Measurements from ENCODE around the gene ACTG1. TPM values are rescaled to one million over a fixed set of nuclear protein-coding genes. Genes with fewer than 3 reads are reported as not detected.

Gene ACTG1
- total RNA-seq, 4 donors from 2014 or later = 2,510 to 3,878 (median 3,203) TPM

- peaks cover 0 to 39% (median 0%) of the 10 kb centered on the region in 3 donors for H3K36me3 ChIP-seq
- peaks cover 0 to 24% (median 13%) of the 10 kb centered on the region in 4 donors for H3K4me1 ChIP-seq
- no peak for DNase-seq
- peak overlapping the region; percentile 71 to 99 (median 90) for H3K4me3 ChIP-seq
- H3K27me3 ChIP-seq = no peaks in the 10 kb centered on the region
- H3K9me3 ChIP-seq = no peaks in the 10 kb centered on the region
- TF ChIP-seq CTCF (IDR thresholded peaks at IDR 0.05) = no peak
- no peak for TF ChIP-seq POLR2A (IDR thresholded peaks at IDR 0.05)
- peak overlapping the region; percentile 98 to 100 (median 100) for H3K27ac ChIP-seq
Measured at GRCh38 chr17:81511554-81511803, 1.1 kb downstream of the ACTG1 start.

GRCh38 chr17:81510785-81511553 lies 1.6 kb downstream of the ACTG1 start:
- peak; percentile 58 to 68 (median 64) for DNase-seq
- Histone ChIP-seq H3K4me3 (peak overlapping the region; percentile 71 to 99 (median 90)), H3K4me1 (peaks cover 0 to 19% (median 10%) of the 10 kb centered on the region in 4 donors), H3K36me3 (peaks cover 0 to 39% (median 0%) of the 10 kb centered on the region in 3 donors), H3K27ac (peak overlapping the region; percentile 98 to 100 (median 100)), H3K9me3 (no peaks in the 10 kb centered on the region), H3K27me3 (no peaks in the 10 kb centered on the region)
- TF ChIP-seq CTCF (IDR thresholded peaks at IDR 0.05) = no peak
- no peak for TF ChIP-seq POLR2A (IDR thresholded peaks at IDR 0.05)

GRCh38 chr17:81509972-81510784 lies 2.4 kb downstream of the ACTG1 start:
- no peaks in the 10 kb centered on the region for H3K27me3 ChIP-seq
- H3K4me3 ChIP-seq = peak overlapping the region; percentile 71 to 99 (median 90)
- H3K9me3 ChIP-seq = no peaks in the 10 kb centered on the region
- TF ChIP-seq CTCF (IDR thresholded peaks at IDR 0.05) (no peak), POLR2A (IDR thresholded peaks at IDR 0.05) (no peak)
- peak in 1 of 3 donors; percentile 48 for DNase-seq
- H3K4me1 ChIP-seq = peaks cover 0 to 12% (median 10%) of the 10 kb centered on the region in 4 donors
- peaks cover 0 to 39% (median 0%) of the 10 kb centered on the region in 3 donors for H3K36me3 ChIP-seq
- peak overlapping the region; percentile 98 to 100 (median 100) for H3K27ac ChIP-seq

- H3K4me3 ChIP-seq = peak overlapping the region; percentile 71 to 99 (median 90)
- peak; percentile 31 to 73 for TF ChIP-seq POLR2A (IDR thresholded peaks at IDR 0.05)
- peak in 1 of 6 experiments; percentile 2 for TF ChIP-seq CTCF (IDR thresholded peaks at IDR 0.05)
- H3K27ac ChIP-seq = peak overlapping the region; percentile 13 to 100 (median 98)
- DNase-seq = peak in 2 of 3 donors; percentile 59 to 71
- H3K27me3 ChIP-seq = no peaks in the 10 kb centered on the region
- no peaks in the 10 kb centered on the region for H3K9me3 ChIP-seq
- H3K4me1 ChIP-seq = peaks cover 0 to 12% (median 10%) of the 10 kb centered on the region in 4 donors
- H3K36me3 ChIP-seq = peaks cover 0 to 39% (median 0%) of the 10 kb centered on the region in 3 donors
Measured at GRCh38 chr17:81509207-81509971, 3.2 kb downstream of the ACTG1 start.

GRCh38 chr17:81508639-81509206 lies 3.9 kb downstream of the ACTG1 start:
- peak in 1 of 3 donors; percentile 46 for DNase-seq
- peaks cover 0 to 39% (median 0%) of the 10 kb centered on the region in 3 donors for H3K36me3 ChIP-seq
- peaks cover 0 to 12% (median 9%) of the 10 kb centered on the region in 4 donors for H3K4me1 ChIP-seq
- H3K9me3 ChIP-seq = no peaks in the 10 kb centered on the region
- peak overlapping the region; percentile 13 to 100 (median 98) for H3K27ac ChIP-seq
- no peak for TF ChIP-seq CTCF (IDR thresholded peaks at IDR 0.05)
- no peak for TF ChIP-seq POLR2A (IDR thresholded peaks at IDR 0.05)
- H3K27me3 ChIP-seq = no peaks in the 10 kb centered on the region
- H3K4me3 ChIP-seq = peak overlapping the region; percentile 71 to 99 (median 90)

Data from Peyer's patch (tissue), 4 donors.